Neutrophil (primary cell): ENCODE results near the gene FASTK.

Experiments
- H3K27ac ChIP-seq: fragments of 200-600 bp; sonication (generic); 2 replicates; pipeline ENCODE4 v1.5.1; 2016; ENCODE audit warnings: mild to moderate bottlenecking, moderate library complexity
- H3K27me3 ChIP-seq: fragments of 200-600 bp; sonication (generic); 2 replicates; pipeline ENCODE4 v1.6.0; 2016; ENCODE audit warnings: mild to moderate bottlenecking
- H3K36me3 ChIP-seq: fragments of 200-600 bp; sonication (generic); 2 replicates; pipeline ENCODE4 v1.5.1; 2017
- H3K4me1 ChIP-seq, 2 experiments: fragments of 200-600 bp in 1 of 2; sonication (generic) in 1 of 2; 1 replicate in 1 of 2; 2 replicates in 1 of 2; pipeline versions ENCODE4 v1.5.1 to v1.6.1; 2013 to 2016; ENCODE audit warnings: low read depth in 1 of 2, low read length in 1 of 2, mild to moderate bottlenecking in 1 of 2, moderate library complexity in 1 of 2; ENCODE audit not compliant: control insufficient read depth in 1 of 2, insufficient read depth in 1 of 2
- H3K4me3 ChIP-seq, 2 experiments: fragments of 200-600 bp in 1 of 2; sonication (generic) in 1 of 2; 1 replicate in 1 of 2; 2 replicates in 1 of 2; pipeline ENCODE4 v1.5.1; 2013 to 2016; ENCODE audit warnings: low read depth in 1 of 2, low read length in 1 of 2, mild to moderate bottlenecking in 1 of 2, moderate library complexity in 1 of 2
- H3K9me3 ChIP-seq: fragments of 200-600 bp; sonication (generic); 2 replicates; pipeline ENCODE4 v1.5.1; 2016
- CTCF ChIP-seq: fragments of 200-600 bp; sonication (generic); IDR thresholded peaks from 2 replicates; pipeline ENCODE4 v1.5.1; 2016; ENCODE audit warnings: antibody characterized with exemption

The FASTK gene

GRCh38 chr7:151116603-151117440, 36.2 kb upstream of the FASTK start:
- no peaks in the 10 kb centered on the region for H3K9me3 ChIP-seq
- peaks cover 0 to 3% of the 10 kb centered on the region in 2 experiments for H3K4me1 ChIP-seq
- TF ChIP-seq CTCF = no peak
- H3K4me3 ChIP-seq = no peak overlapping the region
- H3K27ac ChIP-seq = no peak overlapping the region
- peaks cover 48% of the 10 kb centered on the region for H3K27me3 ChIP-seq
- peaks cover 3% of the 10 kb centered on the region for H3K36me3 ChIP-seq

GRCh38 chr7:151115836-151116418, 35.3 kb upstream of the FASTK start:
- H3K4me3 ChIP-seq = no peak overlapping the region
- peaks cover 0 to 3% of the 10 kb centered on the region in 2 experiments for H3K4me1 ChIP-seq
- H3K27ac ChIP-seq = no peak overlapping the region
- peaks cover under 1% of the 10 kb centered on the region for H3K36me3 ChIP-seq
- TF ChIP-seq CTCF = no peak
- H3K9me3 ChIP-seq = no peaks in the 10 kb centered on the region
- H3K27me3 ChIP-seq = peaks cover 48% of the 10 kb centered on the region

- H3K36me3 ChIP-seq = no peaks in the 10 kb centered on the region
- H3K27me3 ChIP-seq = peaks cover 48% of the 10 kb centered on the region
- no peak overlapping the region for H3K27ac ChIP-seq
- peaks cover 0 to 3% of the 10 kb centered on the region in 2 experiments for H3K4me1 ChIP-seq
- H3K4me3 ChIP-seq = no peak overlapping the region
- no peaks in the 10 kb centered on the region for H3K9me3 ChIP-seq
- TF ChIP-seq CTCF = no peak
These were observed 34.7 kb upstream of the FASTK start for GRCh38 chr7:151115121-151115835.

- Histone ChIP-seq H3K4me3 (no peak overlapping the region), H3K27ac (no peak overlapping the region), H3K36me3 (no peaks in the 10 kb centered on the region), H3K4me1 (peaks cover 0 to 3% of the 10 kb centered on the region in 2 experiments), H3K9me3 (no peaks in the 10 kb centered on the region), H3K27me3 (peaks cover 48% of the 10 kb centered on the region)
- no peak for TF ChIP-seq CTCF
These were observed 33.8 kb upstream of the FASTK start for GRCh38 chr7:151114151-151115090.
